Body of pancreas (tissue), 4 donors: ENCODE measurements around the gene SOX6.

Experiments used
- POLR2A ChIP-seq, 3 donors: fragments of 450-650 bp; IDR thresholded peaks; one replicate each; pipeline ENCODE4 v1.6.1; 2016; ENCODE audit warnings: antibody characterized with exemption in 3 of 3, mild to moderate bottlenecking in 2 of 3
- TF ChIP-seq, protein P1 (sequence below), 7 experiments: fragments of 450-650 bp in 4 of 7; fragments of 200-600 bp in 3 of 7; sonication (generic) in 3 of 7; IDR thresholded peaks; one replicate each; pipeline ENCODE4 v1.5.1; 2016 to 2019; ENCODE audit warnings: antibody characterized with exemption in 7 of 7

DNA sequence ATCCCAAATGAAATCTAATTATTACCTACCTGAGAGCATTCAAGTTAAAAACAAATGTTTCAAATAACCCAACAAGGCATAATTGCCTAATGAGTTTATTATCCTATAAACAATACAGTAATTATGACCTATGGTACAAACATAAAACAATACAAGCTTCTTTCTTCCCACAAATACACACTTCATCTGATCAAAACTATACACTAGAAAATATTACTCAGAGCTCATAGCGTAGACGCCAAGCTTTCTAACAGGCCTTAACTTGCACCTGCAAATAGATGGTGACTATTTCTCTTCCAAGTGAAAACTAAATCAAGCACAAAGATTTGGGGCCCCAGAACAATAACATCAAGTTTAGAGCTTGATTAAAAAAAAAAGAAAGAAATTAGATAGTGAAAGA is 78.1 kb downstream of the SOX6 start:
- TF ChIP-seq, protein P1, sequence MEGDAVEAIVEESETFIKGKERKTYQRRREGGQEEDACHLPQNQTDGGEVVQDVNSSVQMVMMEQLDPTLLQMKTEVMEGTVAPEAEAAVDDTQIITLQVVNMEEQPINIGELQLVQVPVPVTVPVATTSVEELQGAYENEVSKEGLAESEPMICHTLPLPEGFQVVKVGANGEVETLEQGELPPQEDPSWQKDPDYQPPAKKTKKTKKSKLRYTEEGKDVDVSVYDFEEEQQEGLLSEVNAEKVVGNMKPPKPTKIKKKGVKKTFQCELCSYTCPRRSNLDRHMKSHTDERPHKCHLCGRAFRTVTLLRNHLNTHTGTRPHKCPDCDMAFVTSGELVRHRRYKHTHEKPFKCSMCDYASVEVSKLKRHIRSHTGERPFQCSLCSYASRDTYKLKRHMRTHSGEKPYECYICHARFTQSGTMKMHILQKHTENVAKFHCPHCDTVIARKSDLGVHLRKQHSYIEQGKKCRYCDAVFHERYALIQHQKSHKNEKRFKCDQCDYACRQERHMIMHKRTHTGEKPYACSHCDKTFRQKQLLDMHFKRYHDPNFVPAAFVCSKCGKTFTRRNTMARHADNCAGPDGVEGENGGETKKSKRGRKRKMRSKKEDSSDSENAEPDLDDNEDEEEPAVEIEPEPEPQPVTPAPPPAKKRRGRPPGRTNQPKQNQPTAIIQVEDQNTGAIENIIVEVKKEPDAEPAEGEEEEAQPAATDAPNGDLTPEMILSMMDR (IDR thresholded peaks at IDR 0.05), result no peak
- no peak for TF ChIP-seq POLR2A (IDR thresholded peaks at IDR 0.05)
